VCaP (cell line): Measurements from ENCODE around the gene BDH1.

Experiments
- H3K27ac ChIP-seq: fragments of 450-650 bp; 2 replicates; pipeline ENCODE4 v1.5.1; 2017
- CTCF ChIP-seq: fragments of 450-650 bp; conservative IDR thresholded peaks from 2 replicates; pipeline ENCODE4 v1.5.1; 2017; ENCODE audit warnings: mild to moderate bottlenecking, moderate library complexity

Gene BDH1

GRCh38 chr3:197508461-197508860, 47.3 kb downstream of the BDH1 start:
- no peak for TF ChIP-seq CTCF
- H3K27ac ChIP-seq: no peak overlapping the region

- no peak for TF ChIP-seq CTCF
- no peak overlapping the region for H3K27ac ChIP-seq
These were observed 47.7 kb downstream of the BDH1 start for GRCh38 chr3:197508051-197508451.

- H3K27ac ChIP-seq: no peak overlapping the region
- TF ChIP-seq CTCF: no peak
These were observed 48.2 kb downstream of the BDH1 start for GRCh38 chr3:197507541-197507940.

DNA sequence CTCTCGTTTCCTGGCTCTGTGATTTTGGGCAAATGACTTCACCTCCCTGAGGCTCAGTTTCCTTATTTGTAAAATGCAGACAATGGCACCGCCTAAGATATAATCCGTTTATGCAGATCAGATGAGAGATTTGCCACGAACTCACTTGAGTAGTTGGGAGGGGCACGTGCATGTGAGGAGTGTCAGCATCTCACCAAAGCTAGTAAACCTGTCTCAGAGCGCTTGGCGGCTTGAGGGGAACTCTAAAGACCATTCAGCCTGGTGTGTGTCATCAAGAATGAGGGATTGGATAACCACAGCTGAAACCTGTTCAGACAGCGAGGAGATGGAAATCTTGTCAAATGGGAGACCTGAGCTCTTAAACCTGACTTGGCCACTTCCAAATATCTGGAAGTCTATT, 48.7 kb downstream of the BDH1 start:
- no peak for TF ChIP-seq CTCF

GRCh38 chr3:197505796-197506548, 49.8 kb downstream of the BDH1 start:
- no peak for TF ChIP-seq CTCF
- no peak overlapping the region for H3K27ac ChIP-seq

More for the DNA sequence above, 48.7 kb downstream of the BDH1 start:
- no peak overlapping the region for H3K27ac ChIP-seq

DNA sequence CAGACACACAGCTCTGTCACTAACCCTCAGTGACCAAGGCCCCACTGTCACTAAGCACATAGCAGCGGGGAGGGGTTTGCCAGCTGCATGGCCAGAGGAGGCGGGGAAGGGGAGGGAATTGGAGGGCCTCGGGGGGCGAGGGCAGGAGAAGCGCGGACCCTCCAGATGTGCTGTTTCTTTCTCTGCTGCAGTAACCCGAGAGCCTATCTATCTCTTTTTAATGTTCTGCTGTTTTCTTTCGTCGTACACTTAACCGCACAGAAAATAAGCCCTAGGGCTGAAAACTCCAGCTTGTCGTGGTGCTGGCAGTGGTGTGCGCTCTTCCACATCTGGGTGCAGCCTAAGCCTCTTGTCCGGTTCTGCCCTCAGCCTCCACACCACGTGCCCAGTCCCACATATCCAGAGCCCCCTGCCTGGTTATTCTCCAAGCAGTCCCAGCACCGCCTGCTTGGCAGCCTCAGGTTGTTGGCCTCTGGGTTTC, 51.1 kb downstream of the BDH1 start:
- no peak for TF ChIP-seq CTCF
- H3K27ac ChIP-seq: no peak overlapping the region

DNA sequence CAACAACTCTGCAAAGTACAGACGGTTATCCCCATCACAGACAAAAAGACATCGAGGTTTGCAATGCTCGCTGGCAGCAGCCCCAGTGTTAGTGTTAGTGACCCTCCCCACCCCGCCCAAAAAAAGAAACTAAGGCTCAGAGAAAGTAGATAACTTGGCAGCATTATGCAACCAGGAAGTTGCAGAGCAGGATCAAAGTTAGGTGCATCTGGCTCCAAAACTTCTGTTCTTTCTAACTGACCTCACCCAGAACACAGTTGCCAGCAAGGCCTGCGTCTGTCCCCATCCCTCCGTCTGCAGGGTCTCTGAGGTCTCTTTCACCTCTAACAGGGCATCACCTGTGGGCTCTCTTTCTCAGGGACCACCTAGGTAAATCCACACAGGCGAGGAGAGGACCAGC, 51.5 kb downstream of the BDH1 start:
- no peak overlapping the region for H3K27ac ChIP-seq
- TF ChIP-seq CTCF: no peak
